Endothelial cell of umbilical vein (primary cell): ENCODE measurements around the gene MCF2L. TPM values are rescaled to one million over a fixed set of nuclear protein-coding genes. Genes with fewer than 3 reads are reported as not detected.

Experiments used
- BruUV-seq: library from RNA; stranded (reverse); fragments of 400-500 nt; replicated peaks from 2 replicates; lab custom pipeline; 2021; lab: Mats Ljungman, UMichigan
- CTCF ChIA-PET: fragments of 300-600, 350-600 bp; sonication (Branson Sonifier 250); formaldehyde crosslinking; loops from one replicate; lab custom pipeline; 2021; ENCODE audit warnings: antibody characterized with exemption, inconsistent platforms; lab: Charles Lee
- POLR2A ChIA-PET: fragments of 300-600, 350-600 bp; sonication (Branson Sonifier 250); formaldehyde crosslinking; loops from one replicate; lab custom pipeline; 2021; ENCODE audit warnings: antibody characterized with exemption, inconsistent platforms; lab: Charles Lee
- DNase-seq: peaks from one replicate; pipeline ENCODE4 v3.0.0-alpha.2; 2011; ENCODE audit warnings: low read depth, low spot score
- FAIRE-seq: peaks from 2 replicates; lab custom pipeline; 2011; peaks lifted over from hg19 to GRCh38; lab: Jason Lieb, UNC
- H2AFZ ChIP-seq: 2 replicates; pipeline ENCODE4 v1.6.0; 2012; ENCODE audit warnings: low read depth, low read length, control low read depth, inconsistent platforms
- H3K27ac ChIP-seq: 2 replicates; pipeline ENCODE4 v1.5.1; 2011; ENCODE audit warnings: low read depth, mild to moderate bottlenecking, control low read depth, low read length, moderate library complexity; ENCODE audit not compliant: insufficient read depth
- H3K27me3 ChIP-seq, 2 experiments: 2 replicates each; pipeline versions ENCODE4 v1.6.0 to v1.6.1; 2011; ENCODE audit warnings: low read length in 2 of 2, mixed read lengths in 1 of 2; ENCODE audit not compliant: control insufficient read depth in 2 of 2, insufficient read depth in 2 of 2
- H3K36me3 ChIP-seq, 2 experiments: 2 replicates in 1 of 2; 3 replicates in 1 of 2; pipeline ENCODE4 v1.5.1; 2011; ENCODE audit warnings: low read length in 2 of 2, mild to moderate bottlenecking in 1 of 2, moderate library complexity in 1 of 2; ENCODE audit not compliant: control insufficient read depth in 2 of 2, insufficient read depth in 2 of 2; ENCODE audit errors: extremely low read depth in 1 of 2
- H3K4me1 ChIP-seq: 3 replicates; pipeline ENCODE4 v1.5.1; 2011; ENCODE audit warnings: mild to moderate bottlenecking, low read length; ENCODE audit not compliant: control insufficient read depth, insufficient read depth; ENCODE audit errors: extremely low read depth
- H3K4me2 ChIP-seq: 2 replicates; pipeline ENCODE4 v1.6.1; 2011; ENCODE audit warnings: low read length, control low read depth, mixed read lengths; ENCODE audit not compliant: insufficient read depth
- H3K4me3 ChIP-seq, 3 experiments: fragments of 200-600 bp in 1 of 3; sonication (generic), shearing (Covaris generic) in 1 of 3; replicated peaks in 1 of 3; 2 replicates each; pipeline ENCODE4 v1.5.1; 2011 to 2016; ENCODE audit warnings: control low read depth in 3 of 3, low read length in 3 of 3, mild to moderate bottlenecking in 2 of 3, inconsistent platforms in 1 of 3, low read depth in 1 of 3, moderate library complexity in 1 of 3; ENCODE audit not compliant: insufficient read depth in 1 of 3
- H3K79me2 ChIP-seq: 2 replicates; pipeline ENCODE4 v1.6.0; 2012; ENCODE audit warnings: low read length, inconsistent platforms; ENCODE audit not compliant: control insufficient read depth, insufficient read depth
- H3K9ac ChIP-seq: replicated peaks from 2 replicates; pipeline ENCODE3; 2011; ENCODE audit warnings: low read length, control low read depth; ENCODE audit not compliant: insufficient read depth; ENCODE audit errors: extremely low read depth
- H3K9me1 ChIP-seq: replicated peaks from 3 replicates; pipeline ENCODE4 v1.6.0; 2011; ENCODE audit warnings: mild to moderate bottlenecking, low read length; ENCODE audit not compliant: control insufficient read depth, insufficient read depth; ENCODE audit errors: extremely low read depth
- H3K9me3 ChIP-seq: replicated peaks from 2 replicates; pipeline ENCODE4 v1.5.1; 2012; ENCODE audit warnings: low read length, inconsistent platforms; ENCODE audit not compliant: control insufficient read depth, insufficient read depth
- H4K20me1 ChIP-seq: replicated peaks from 2 replicates; pipeline ENCODE3; 2011; ENCODE audit warnings: mild to moderate bottlenecking, low read length; ENCODE audit not compliant: control insufficient read depth, insufficient read depth; ENCODE audit errors: extremely low read depth
- EZH2 ChIP-seq: IDR thresholded peaks from 2 replicates; pipeline ENCODE4 v1.6.1; 2012; ENCODE audit warnings: borderline replicate concordance, low read depth, mild to moderate bottlenecking, moderate library complexity, low read length, inconsistent platforms; ENCODE audit not compliant: severe bottlenecking
- FOS ChIP-seq: IDR thresholded peaks from 2 replicates; pipeline ENCODE4 v1.6.1; 2011; ENCODE audit warnings: mild to moderate bottlenecking, low read length, moderate library complexity, borderline replicate concordance; ENCODE audit not compliant: insufficient read depth
- GATA2 ChIP-seq: IDR thresholded peaks from 2 replicates; pipeline ENCODE4 v1.7.0; 2011; ENCODE audit warnings: low read depth, mild to moderate bottlenecking, moderate library complexity, mixed read lengths, low read length; ENCODE audit not compliant: insufficient read length, insufficient read depth
- JUN ChIP-seq: IDR thresholded peaks from 2 replicates; pipeline ENCODE4 v1.6.1; 2011; ENCODE audit warnings: borderline replicate concordance, low read depth; ENCODE audit not compliant: insufficient read length, insufficient read depth
- MAX ChIP-seq: IDR thresholded peaks from 2 replicates; pipeline ENCODE4 v1.6.1; 2011; ENCODE audit not compliant: insufficient read depth, insufficient read length
- MYC ChIP-seq: IDR thresholded peaks from one replicate; pipeline ENCODE4 v1.6.1; 2011; ENCODE audit warnings: mild to moderate bottlenecking, low read depth, low read length
- POLR2A ChIP-seq: IDR thresholded peaks from 2 replicates; pipeline ENCODE4 v1.6.1; 2012; ENCODE audit warnings: low read depth, mild to moderate bottlenecking, control low read depth, low read length
- POLR2AphosphoS5 ChIP-seq: IDR thresholded peaks from 2 replicates; pipeline ENCODE4 v1.6.1; 2012; ENCODE audit warnings: low read depth, mild to moderate bottlenecking, control low read depth, low read length, moderate library complexity; ENCODE audit not compliant: insufficient read depth
- dilution Hi-C: fragments of 300-500 bp; cut with MboI; formaldehyde crosslinking; loops from one replicate; pipeline ENCODE4 v1.15.0; 2019; ENCODE audit warnings: low sequenced_read_pairs; ENCODE audit not compliant: extremely low pct_ligation_motif_present
- intact Hi-C: fragments of 100-400 bp; cut with micrococcal nuclease; formaldehyde crosslinking; loops from one replicate; pipeline ENCODE4 v1.10.0; 2022
- polyA plus RNA-seq, 4 experiments: library from polyadenylated mRNA; depleted of rRNA in 3 of 4; stranded (reverse) in 3 of 4; unstranded in 1 of 4; fragments of >200 nt; gene quantifications; 2 replicates each; pipeline versions ENCODE4 v1.2.1 to v1.2.3, GENCODE V29; 2011 to 2012; ENCODE audit warnings: missing spikeins in 1 of 4
- total RNA-seq: library from RNA; stranded (reverse); gene quantifications from 2 replicates; pipeline ENCODE4 v1.2.3, GENCODE V29; 2021
- TF ChIP-seq, protein P1 (sequence below), 2 donors: IDR thresholded peaks; 1 replicate in 1 of 2; 2 replicates in 1 of 2; pipeline ENCODE4 v1.5.1; 2011; ENCODE audit warnings: low read length in 2 of 2, mild to moderate bottlenecking in 2 of 2, moderate library complexity in 2 of 2, control low read depth in 1 of 2, inconsistent platforms in 1 of 2, low read depth in 1 of 2; ENCODE audit not compliant: insufficient read depth in 1 of 2; ENCODE audit errors: extremely low read depth in 1 of 2

The MCF2L gene
- total and polyA plus RNA-seq, 2 donors (not counting 3 experiments of a cell fraction or from before 2014, with no cell fraction given), result 0.33 to 0.58 TPM

- H3K27ac ChIP-seq, result no peak overlapping the region
- H3K4me2 ChIP-seq, result no peak overlapping the region
- ChIA-PET POLR2A (no interaction called here), CTCF (no interaction called here)
- no peak overlapping the region for H3K4me3 ChIP-seq
- no peaks in the 10 kb centered on the region for H3K4me1 ChIP-seq
- DNase-seq (no peak), FAIRE-seq (no peak)
- H2AFZ ChIP-seq, result no peak overlapping the region
- H3K36me3 ChIP-seq, result no peaks in the 10 kb centered on the region
- H3K9me1 ChIP-seq, result no peaks in the 10 kb centered on the region
- dilution Hi-C loops (no loop called here), intact Hi-C loops (no loop called here)
- BruUV-seq, result no TSS peak
- TF ChIP-seq FOS (no peak), MAX (no peak), EZH2 (no peak), GATA2 (no peak), POLR2AphosphoS5 (no peak), MYC (no peak), JUN (no peak), POLR2A (no peak)
- TF ChIP-seq, protein P1, sequence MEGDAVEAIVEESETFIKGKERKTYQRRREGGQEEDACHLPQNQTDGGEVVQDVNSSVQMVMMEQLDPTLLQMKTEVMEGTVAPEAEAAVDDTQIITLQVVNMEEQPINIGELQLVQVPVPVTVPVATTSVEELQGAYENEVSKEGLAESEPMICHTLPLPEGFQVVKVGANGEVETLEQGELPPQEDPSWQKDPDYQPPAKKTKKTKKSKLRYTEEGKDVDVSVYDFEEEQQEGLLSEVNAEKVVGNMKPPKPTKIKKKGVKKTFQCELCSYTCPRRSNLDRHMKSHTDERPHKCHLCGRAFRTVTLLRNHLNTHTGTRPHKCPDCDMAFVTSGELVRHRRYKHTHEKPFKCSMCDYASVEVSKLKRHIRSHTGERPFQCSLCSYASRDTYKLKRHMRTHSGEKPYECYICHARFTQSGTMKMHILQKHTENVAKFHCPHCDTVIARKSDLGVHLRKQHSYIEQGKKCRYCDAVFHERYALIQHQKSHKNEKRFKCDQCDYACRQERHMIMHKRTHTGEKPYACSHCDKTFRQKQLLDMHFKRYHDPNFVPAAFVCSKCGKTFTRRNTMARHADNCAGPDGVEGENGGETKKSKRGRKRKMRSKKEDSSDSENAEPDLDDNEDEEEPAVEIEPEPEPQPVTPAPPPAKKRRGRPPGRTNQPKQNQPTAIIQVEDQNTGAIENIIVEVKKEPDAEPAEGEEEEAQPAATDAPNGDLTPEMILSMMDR (IDR thresholded peaks at IDR 0.05; ENCODE audit: extremely low read depth in 1 of 2, insufficient read depth in 1 of 2, low read depth in 1 of 2, low read length in 2 of 2), result no peak
- no peaks in the 10 kb centered on the region for H3K9me3 ChIP-seq
- H3K9ac ChIP-seq, result no peak overlapping the region
- H3K27me3 ChIP-seq, result no peaks in the 10 kb centered on the region
- H3K79me2 ChIP-seq, result no peaks in the 10 kb centered on the region
- H4K20me1 ChIP-seq, result no peaks in the 10 kb centered on the region
Measured at GRCh38 chr13:113065406-113066141, 96.6 kb downstream of the MCF2L start.
